ENCODE data around the gene XG. TPM values are rescaled to one million over a fixed set of nuclear protein-coding genes. Genes with fewer than 3 reads are reported as not detected.
A peak's percentile ranks its signal among the peaks of the same experiment; 100 is the strongest.
"Not testable (repeated sequence)": the region's sequence is repeated elsewhere in the genome, so short reads cannot be mapped to it uniquely, and the experiment has no call there.

Gene XG
- total RNA-seq, 2 experiments from 2014 or later = not detected

DNA sequence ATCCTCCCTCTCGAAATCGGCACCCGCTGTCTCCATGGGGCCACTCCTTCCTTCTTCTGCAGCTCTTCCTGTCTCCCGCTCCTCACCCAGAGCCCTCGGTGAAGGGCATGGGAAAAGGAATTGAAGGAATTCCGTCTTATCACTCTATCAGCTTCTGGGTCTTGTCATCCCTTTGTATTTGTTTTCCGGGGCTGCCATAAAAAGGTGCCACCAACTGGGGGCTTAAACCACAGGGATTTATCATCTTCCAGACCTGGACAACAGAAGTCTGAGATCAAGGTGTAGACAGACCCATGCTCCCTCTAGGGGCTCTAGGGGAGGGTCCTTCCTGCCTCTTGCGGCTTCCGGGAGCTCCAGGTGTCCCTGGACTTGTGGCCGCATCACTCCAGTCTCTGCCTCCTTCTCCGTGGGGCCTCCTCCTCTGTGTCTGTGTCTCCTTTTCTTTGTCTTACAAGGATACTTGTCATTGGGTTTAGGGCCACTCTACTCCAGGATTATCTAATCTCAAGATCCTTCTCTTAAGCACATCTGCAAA lies 36.7 kb upstream of the XG start:
- ChIA-PET POLR2A (no interaction called here), CTCF (no interaction called here)
- peaks cover 61% of the 10 kb centered on the region for H3K36me3 Mint-ChIP-seq (ENCODE audit: low read depth)
- DNase-seq = no peak
- H3K9me3 Mint-ChIP-seq = no peaks in the 10 kb centered on the region
- H3K27ac Mint-ChIP-seq = peak overlapping the region; percentile 7
- H3K27me3 Mint-ChIP-seq = no peaks in the 10 kb centered on the region
- H3K4me1 Mint-ChIP-seq = peaks cover 52% of the 10 kb centered on the region
- H3K4me3 Mint-ChIP-seq = no peak overlapping the region

DNA sequence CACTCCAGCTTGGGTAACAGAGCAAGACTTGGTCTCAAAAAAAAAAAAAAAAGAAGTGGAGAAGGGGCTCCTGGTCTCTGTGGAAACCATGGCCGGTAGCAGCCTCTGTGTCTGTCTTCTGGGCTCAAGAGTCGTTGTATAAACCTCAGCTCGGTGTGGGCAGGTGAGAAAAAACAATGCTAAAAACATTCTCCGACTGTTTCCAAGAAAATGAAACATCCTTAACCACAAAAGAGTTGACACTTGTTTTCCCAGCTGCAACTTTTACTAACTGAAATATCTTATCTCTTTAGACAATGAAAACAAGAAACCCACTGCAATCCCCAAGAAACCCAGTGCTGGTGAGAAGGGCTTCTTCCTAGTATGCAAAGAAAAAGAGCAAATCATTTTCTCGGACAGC lies 34.5 kb upstream of the XG start:
- no peak overlapping the region for H3K4me3 Mint-ChIP-seq
- H3K4me1 Mint-ChIP-seq = peaks cover 40% of the 10 kb centered on the region
- peak overlapping the region; percentile 49 for H3K27ac Mint-ChIP-seq
- H3K9me3 Mint-ChIP-seq = no peaks in the 10 kb centered on the region
- ChIA-PET POLR2A (no interaction called here), CTCF (no interaction called here)
- no peaks in the 10 kb centered on the region for H3K27me3 Mint-ChIP-seq
- DNase-seq = no peak
- H3K36me3 Mint-ChIP-seq (ENCODE audit: low read depth) = peaks cover 70% of the 10 kb centered on the region

DNA sequence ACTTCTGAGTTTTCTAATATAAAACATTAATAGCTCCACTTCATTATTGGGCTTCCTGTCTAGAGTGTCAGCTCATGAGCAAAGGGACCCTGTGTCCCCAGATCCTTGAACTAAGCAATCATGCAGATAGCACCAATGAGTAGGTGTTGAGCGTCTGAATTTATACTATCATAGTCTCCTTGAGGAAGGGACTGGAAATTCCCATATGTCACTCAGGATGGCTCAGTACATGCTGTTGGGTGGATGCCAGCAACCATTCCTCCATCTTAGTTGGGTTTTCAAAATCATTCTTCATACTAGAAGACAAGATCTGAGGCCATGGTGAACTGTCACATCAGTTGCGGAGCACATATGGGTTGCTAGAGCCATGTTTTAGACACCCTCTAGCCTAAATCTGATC lies 33.0 kb upstream of the XG start:
- CTCF ChIA-PET = no interaction called here
- Mint-ChIP-seq H3K4me1 (peaks cover 40% of the 10 kb centered on the region), H3K36me3 (ENCODE audit: low read depth) (peaks cover 85% of the 10 kb centered on the region), H3K27me3 (no peaks in the 10 kb centered on the region), H3K9me3 (no peaks in the 10 kb centered on the region), H3K4me3 (no peak overlapping the region), H3K27ac (no peak overlapping the region)
- POLR2A ChIA-PET = no interaction called here
- no peak for DNase-seq

DNA sequence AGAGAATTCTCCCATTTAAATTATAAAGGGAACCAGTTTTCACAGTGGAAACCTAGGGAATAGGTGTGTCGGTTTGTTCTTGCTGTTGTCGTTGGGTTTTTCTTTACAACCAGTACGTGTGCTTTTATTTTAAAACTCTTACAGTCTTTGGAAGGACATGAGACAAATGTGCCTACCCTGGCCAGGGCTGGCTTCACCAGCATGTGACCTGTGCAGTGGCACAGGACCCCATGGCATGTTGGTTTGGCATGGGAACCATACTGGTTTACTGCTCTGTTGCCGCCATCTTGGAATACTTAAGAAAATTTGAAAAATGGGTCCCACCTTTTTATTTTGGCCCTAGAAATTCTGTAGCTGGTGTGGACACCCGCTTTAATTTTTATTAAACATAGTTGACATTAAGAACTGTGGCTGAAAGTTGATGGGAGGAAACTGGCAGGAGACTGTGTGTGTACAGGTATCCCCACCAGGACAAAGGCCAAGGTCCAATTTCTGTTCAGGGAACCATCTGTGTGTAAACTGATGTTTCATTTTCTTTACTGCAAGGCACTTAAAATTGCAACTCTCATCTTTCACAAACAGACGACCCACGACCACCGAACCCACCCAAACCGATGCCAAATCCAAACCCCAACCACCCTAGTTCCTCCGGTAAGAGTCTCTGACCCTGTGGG lies 31.9 kb upstream of the XG start:
- H3K4me1 Mint-ChIP-seq = peaks cover 33% of the 10 kb centered on the region
- no peaks in the 10 kb centered on the region for H3K9me3 Mint-ChIP-seq
- no peak overlapping the region for H3K27ac Mint-ChIP-seq
- H3K4me3 Mint-ChIP-seq = no peak overlapping the region
- ChIA-PET POLR2A (no interaction called here), CTCF (no interaction called here)
- no peak for DNase-seq
- H3K36me3 Mint-ChIP-seq (ENCODE audit: low read depth) = peaks cover 84% of the 10 kb centered on the region
- no peaks in the 10 kb centered on the region for H3K27me3 Mint-ChIP-seq

DNA sequence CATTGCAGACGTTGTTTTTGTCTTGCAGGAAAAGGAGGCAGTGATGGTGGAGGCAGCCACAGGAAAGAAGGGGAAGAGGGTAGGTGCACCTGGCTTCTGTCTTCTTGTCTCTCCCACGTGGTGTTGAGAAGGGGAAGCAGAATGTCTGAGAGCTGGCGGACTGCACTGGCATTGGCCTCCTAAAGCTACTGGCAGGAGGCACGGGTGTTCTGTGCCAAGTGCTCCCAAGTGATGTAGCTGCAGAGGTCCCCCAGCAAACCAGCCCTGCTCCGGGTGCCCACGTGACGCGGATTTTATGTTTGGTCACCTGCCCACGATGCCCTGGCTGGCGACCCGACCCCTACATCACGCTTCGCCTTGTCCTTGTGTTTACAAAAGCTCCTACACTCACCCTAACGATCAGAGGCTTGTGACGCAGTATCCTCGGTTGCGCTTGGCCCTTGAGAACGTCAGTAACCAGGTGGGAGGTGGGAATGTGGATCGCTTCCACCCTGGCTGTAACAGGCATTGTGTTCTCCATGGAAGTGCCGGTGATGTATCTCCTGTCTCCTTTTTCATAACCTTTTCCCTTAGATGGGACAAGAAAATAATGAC lies 28.5 kb upstream of the XG start:
- Mint-ChIP-seq H3K27me3 (no peaks in the 10 kb centered on the region), H3K9me3 (no peaks in the 10 kb centered on the region), H3K36me3 (ENCODE audit: low read depth) (peaks cover 75% of the 10 kb centered on the region), H3K4me3 (no peak overlapping the region), H3K27ac (no peak overlapping the region), H3K4me1 (peaks cover 4% of the 10 kb centered on the region)
- DNase-seq = no peak
- CTCF ChIA-PET = no interaction called here
- POLR2A ChIA-PET = no interaction called here

DNA sequence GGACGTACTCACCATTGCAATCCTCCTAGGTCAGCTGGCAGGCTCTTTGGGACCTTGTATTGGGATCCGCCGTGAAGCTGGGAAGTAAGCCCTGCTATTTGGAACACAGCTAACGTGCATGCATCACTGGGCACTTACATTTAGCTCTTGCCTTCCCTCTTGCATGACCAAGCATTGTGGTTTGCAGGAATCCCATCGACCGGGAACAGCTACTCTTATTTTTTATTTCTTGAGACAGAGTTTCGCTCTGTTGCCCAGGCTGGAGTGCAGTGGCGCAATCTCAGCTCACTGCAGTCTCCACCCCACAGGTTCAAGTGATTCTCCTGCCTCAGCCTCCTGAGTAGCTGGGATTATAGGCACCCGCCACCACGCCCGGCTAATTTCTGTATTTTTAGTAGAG lies 24.6 kb upstream of the XG start:
- H3K4me1 Mint-ChIP-seq, CTCF ChIA-PET, H3K4me3 Mint-ChIP-seq, DNase-seq, H3K27ac Mint-ChIP-seq, POLR2A ChIA-PET, H3K9me3 Mint-ChIP-seq, H3K27me3 Mint-ChIP-seq: not testable (repeated sequence)
- peaks cover 70% of the 10 kb centered on the region for H3K36me3 Mint-ChIP-seq (ENCODE audit: low read depth)

DNA sequence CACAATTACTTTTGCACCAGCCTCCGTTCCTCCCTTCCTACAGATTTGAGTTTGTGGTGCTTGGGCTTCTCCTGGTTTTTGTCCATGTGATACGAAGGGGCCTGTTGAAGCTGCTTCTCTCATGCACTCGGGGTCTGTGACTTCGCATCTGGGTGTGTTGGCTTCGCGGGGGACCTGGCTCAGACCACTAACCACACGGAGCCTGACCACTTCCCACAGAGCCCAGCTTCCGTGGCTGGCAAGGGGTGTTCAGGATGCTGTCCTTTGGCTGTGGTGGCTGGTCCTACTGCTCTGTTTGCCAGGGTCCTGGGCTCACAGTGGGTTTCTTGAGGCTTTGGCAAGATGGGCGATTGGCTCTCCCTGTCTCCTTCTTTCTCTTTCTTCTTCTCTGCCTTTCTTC lies 19.8 kb upstream of the XG start:
- no peak overlapping the region for H3K4me3 Mint-ChIP-seq
- H3K27ac Mint-ChIP-seq = no peak overlapping the region
- peaks cover 3% of the 10 kb centered on the region for H3K4me1 Mint-ChIP-seq
- ChIA-PET POLR2A (no interaction called here), CTCF (no interaction called here)
- peaks cover 75% of the 10 kb centered on the region for H3K36me3 Mint-ChIP-seq (ENCODE audit: low read depth)
- no peaks in the 10 kb centered on the region for H3K27me3 Mint-ChIP-seq
- peaks cover 4% of the 10 kb centered on the region for H3K9me3 Mint-ChIP-seq
- no peak for DNase-seq

DNA sequence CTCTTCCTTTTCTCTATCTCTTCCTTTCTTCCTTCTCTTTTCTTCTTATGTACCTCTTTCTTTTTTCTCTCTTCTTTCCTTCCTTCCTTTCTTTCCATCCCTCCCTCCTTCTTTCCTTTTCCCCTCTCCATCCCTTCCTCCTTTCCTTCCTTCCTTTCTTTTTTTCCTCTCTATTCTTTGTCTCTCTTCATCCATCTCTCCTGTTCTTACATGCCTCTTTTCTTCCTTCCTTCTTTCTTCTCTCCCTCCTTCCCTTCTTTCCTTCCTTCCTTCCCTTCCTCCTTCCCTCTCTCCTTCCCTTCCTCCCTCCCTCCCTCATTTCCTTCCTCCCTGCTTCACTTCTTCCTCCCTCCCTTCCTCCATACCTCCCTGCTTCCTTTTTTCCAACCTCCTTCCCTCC lies 19.2 kb upstream of the XG start:
- Mint-ChIP-seq H3K27me3 (no peaks in the 10 kb centered on the region), H3K9me3 (peaks cover 4% of the 10 kb centered on the region), H3K4me3 (no peak overlapping the region), H3K27ac (no peak overlapping the region), H3K4me1 (peaks cover 3% of the 10 kb centered on the region), H3K36me3 (ENCODE audit: low read depth) (peaks cover 71% of the 10 kb centered on the region)
- DNase-seq = no peak
- CTCF ChIA-PET = no interaction called here
- POLR2A ChIA-PET = no interaction called here

DNA sequence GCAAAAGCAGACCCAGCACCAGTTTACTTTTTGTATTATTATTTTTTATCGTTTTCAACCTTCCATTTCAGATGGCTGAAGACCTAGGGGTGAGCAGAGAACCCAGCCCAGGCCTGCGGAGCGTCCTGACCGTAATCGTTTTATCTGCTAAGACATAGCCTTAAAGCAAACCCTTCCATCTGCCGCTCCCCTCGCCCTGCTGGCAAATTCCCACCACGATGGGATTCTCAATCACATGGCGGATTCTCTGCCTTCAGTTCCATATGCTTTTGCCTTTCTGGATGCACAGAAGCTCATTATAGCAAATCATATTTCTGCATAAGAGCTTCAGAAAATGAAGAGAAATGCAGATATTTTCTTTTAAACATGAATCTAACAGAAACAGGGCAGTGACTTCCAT lies 18.6 kb upstream of the XG start:
- Mint-ChIP-seq H3K36me3 (ENCODE audit: low read depth) (peaks cover 71% of the 10 kb centered on the region), H3K27ac (no peak overlapping the region), H3K4me3 (no peak overlapping the region), H3K9me3 (peaks cover 4% of the 10 kb centered on the region), H3K4me1 (peaks cover 3% of the 10 kb centered on the region), H3K27me3 (no peaks in the 10 kb centered on the region)
- CTCF ChIA-PET = no interaction called here
- DNase-seq = no peak
- POLR2A ChIA-PET = no interaction called here

DNA sequence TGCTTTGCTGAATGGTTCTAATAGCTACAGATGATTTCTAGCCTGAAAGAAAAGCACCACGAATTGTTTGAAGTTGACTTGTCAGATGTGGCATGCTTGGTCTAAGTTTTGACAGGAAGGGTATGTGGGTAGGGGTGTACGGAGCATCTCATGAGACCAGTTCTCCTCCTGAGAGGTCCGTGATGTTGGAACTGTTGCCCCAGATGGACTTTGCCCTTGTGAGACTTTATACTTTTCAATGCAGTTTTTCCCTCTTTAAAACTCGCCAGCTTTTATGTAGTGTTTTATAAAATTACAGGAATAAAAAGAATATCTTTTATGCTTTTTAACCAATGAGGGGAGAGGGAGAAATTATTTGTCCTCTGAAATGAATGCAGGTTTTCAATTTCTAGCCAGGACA lies 16.6 kb upstream of the XG start:
- no peak overlapping the region for H3K27ac Mint-ChIP-seq
- no peak for DNase-seq
- no peaks in the 10 kb centered on the region for H3K27me3 Mint-ChIP-seq
- ChIA-PET CTCF (no interaction called here), POLR2A (no interaction called here)
- H3K9me3 Mint-ChIP-seq = peaks cover 4% of the 10 kb centered on the region
- no peak overlapping the region for H3K4me3 Mint-ChIP-seq
- peaks cover 65% of the 10 kb centered on the region for H3K36me3 Mint-ChIP-seq (ENCODE audit: low read depth)
- peaks cover 3% of the 10 kb centered on the region for H3K4me1 Mint-ChIP-seq

DNA sequence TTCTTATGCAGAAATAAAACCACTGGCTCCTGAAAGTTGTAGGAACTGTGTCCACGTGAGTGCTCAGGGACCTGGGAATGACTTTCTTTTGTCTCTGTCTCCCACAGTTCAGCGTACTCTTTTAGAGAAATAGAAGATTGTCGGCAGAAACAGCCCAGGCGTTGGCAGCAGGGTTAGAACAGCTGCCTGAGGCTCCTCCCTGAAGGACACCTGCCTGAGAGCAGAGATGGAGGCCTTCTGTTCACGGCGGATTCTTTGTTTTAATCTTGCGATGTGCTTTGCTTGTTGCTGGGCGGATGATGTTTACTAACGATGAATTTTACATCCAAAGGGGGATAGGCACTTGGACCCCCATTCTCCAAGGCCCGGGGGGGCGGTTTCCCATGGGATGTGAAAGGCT lies 11.2 kb upstream of the XG start:
- ChIA-PET CTCF (no interaction called here), POLR2A (no interaction called here)
- Mint-ChIP-seq H3K27me3 (no peaks in the 10 kb centered on the region), H3K4me1 (no peaks in the 10 kb centered on the region), H3K4me3 (no peak overlapping the region), H3K36me3 (ENCODE audit: low read depth) (peaks cover 50% of the 10 kb centered on the region), H3K27ac (no peak overlapping the region), H3K9me3 (no peaks in the 10 kb centered on the region)
- no peak for DNase-seq

DNA sequence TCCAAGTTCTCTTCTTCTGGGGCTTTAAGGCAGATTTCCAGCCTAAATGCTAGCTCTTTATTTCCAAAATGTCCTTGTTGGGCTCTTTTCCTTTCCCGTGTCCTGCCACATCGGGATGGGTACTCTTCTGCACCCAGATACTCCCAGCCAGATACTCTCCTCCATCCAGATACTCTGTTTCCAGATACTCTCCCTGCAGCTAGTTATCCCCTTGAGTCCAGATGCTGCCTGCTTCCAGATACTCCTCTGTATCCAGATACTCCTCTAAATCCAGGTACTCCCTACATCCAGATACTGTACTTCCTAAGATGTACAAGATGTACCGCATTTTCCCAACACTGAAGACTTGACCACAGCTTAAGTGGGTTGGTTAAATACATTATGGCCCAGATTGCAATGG lies 10.5 kb upstream of the XG start:
- Mint-ChIP-seq H3K36me3 (ENCODE audit: low read depth) (peaks cover 44% of the 10 kb centered on the region), H3K4me1 (no peaks in the 10 kb centered on the region), H3K4me3 (no peak overlapping the region), H3K27ac (no peak overlapping the region), H3K9me3 (no peaks in the 10 kb centered on the region), H3K27me3 (no peaks in the 10 kb centered on the region)
- ChIA-PET POLR2A (no interaction called here), CTCF (no interaction called here)
- DNase-seq = no peak

DNA sequence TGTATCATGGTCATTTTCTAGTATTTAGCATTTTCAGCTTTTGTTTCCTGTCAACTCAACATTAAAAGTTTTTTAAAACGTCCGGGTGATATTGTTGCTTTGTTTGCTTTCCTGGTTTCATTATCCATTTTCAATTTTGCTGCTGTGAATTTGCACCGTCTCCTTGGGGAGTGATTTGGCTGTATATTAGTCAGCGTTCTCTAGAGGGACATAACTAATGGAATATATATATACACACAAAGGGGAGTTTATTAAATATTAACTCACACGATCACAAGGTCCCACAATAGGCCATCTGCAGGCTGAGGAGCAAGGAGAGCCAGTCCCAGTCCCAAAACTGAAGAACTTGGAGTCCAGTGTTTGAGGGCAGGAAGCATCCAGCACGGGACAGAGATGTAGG lies 5.6 kb upstream of the XG start:
- H3K27me3 Mint-ChIP-seq, H3K4me3 Mint-ChIP-seq, CTCF ChIA-PET, POLR2A ChIA-PET, H3K4me1 Mint-ChIP-seq, H3K27ac Mint-ChIP-seq, DNase-seq, H3K9me3 Mint-ChIP-seq: not testable (repeated sequence)
- peaks cover 19% of the 10 kb centered on the region for H3K36me3 Mint-ChIP-seq (ENCODE audit: low read depth)

DNA sequence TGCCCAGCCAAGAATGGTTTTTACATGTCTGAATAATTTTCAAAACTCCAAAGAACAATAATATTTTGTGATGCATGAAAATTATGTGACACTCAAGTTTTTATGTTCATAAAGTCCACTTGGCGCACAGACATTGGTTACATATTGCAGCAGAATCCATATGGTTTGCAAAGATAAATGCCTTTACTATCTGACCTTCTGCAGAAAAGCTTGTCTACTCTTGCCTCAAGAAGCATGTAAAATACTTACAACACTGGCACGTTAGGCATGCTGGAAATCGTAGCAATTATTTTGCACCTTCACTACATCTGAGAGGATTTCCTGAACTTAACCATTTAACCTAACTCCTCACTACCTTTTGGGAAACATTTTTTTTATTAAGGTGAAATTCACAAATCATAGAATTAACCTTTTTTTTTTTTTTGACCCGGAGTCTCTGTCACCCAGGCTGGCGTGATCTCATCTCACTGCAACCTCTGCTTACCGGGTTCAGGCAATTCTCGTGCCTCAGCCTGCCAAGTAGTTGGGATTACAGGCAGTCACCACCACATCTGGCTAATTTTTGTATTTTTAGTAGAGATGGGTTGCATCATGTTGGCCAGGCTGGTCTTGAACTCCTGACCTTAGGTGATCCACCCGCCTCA lies 3.5 kb upstream of the XG start:
- Mint-ChIP-seq H3K4me1 (no peaks in the 10 kb centered on the region), H3K4me3 (no peak overlapping the region), H3K27me3 (peaks cover 6% of the 10 kb centered on the region), H3K9me3 (no peaks in the 10 kb centered on the region), H3K27ac (no peak overlapping the region), H3K36me3 (ENCODE audit: low read depth) (peaks cover 6% of the 10 kb centered on the region)
- DNase-seq = no peak
- CTCF ChIA-PET = no interaction called here
- POLR2A ChIA-PET = no interaction called here

Data from activated CD4-positive, alpha-beta memory T cell treated with anti-CD3 and anti-CD28 coated beads, Interleukin-2, amount 10 ng/mL, durations not matched to agents 7 days and 5 days (primary cell).